Hypothalamus (tissue), 51 donors: ENCODE data around the gene NHSL2.
"Not testable (repeated sequence)": the region's sequence is repeated elsewhere in the genome, so short reads cannot be mapped to it uniquely, and the experiment has no call there.

Source experiments
- DNase-seq, 51 donors: peaks; one replicate each; lab custom pipeline; 2025; lab: John Stamatoyannopoulos, UW

Gene NHSL2

DNA sequence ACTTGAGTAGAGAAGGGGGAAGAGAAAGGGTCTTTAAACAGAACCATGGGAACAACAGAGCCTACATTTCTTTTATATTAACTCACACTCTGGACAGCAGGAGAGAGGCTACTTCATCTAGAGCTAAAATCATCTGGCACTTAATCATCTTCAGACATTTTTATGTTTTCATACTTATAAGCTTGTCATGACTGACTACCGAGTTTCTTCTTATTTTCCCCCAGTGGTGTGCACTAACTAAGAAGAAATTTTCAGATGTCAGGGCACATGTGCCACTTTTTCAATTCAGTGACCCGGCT is 232.9 kb downstream of the NHSL2 start:
- no peak for DNase-seq

DNA sequence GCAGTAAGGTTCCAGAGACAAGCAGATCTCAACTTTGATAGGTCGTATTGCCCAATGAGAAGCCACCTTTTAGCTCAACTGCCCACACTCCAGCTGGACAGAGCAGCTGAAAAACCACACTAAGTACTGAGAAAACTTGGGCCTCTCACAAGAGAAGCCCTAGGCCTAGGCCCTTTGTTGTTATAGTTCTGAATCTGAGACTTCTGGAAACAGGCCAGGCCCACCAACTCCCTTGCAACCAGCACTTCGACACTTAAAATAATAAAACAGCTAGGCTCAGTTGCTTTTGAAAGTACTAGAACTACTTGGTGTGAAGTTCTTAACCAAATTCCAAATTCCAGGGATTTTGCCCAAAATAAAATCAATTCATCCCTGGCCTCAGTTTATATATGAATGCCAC is 234.5 kb downstream of the NHSL2 start:
- DNase-seq, result no peak

GRCh38 chrX:72146527-72146926 is 235.9 kb downstream of the NHSL2 start:
- no peak for DNase-seq

GRCh38 chrX:72158773-72159172 is 248.1 kb downstream of the NHSL2 start:
- DNase-seq, result no peak

DNA sequence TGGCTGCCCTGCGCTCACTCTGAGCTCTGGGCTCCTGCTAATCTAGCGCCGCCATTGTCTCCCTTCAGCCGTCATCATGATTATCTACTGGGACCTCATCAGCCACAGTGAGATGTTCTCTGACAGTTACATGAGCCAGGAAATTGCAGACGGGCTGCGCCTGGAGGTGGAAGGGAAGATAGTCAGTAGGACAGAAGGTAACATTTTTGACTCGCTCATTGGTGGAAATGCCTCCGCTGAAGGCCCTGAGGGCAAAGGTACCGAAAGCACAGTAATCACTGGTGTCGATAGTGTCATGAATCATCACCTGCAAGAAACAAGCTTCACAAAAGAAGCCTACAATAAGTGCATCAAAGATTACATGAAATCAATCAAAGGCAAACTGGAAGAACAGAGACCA is 249.1 kb downstream of the NHSL2 start:
- no peak for DNase-seq

DNA sequence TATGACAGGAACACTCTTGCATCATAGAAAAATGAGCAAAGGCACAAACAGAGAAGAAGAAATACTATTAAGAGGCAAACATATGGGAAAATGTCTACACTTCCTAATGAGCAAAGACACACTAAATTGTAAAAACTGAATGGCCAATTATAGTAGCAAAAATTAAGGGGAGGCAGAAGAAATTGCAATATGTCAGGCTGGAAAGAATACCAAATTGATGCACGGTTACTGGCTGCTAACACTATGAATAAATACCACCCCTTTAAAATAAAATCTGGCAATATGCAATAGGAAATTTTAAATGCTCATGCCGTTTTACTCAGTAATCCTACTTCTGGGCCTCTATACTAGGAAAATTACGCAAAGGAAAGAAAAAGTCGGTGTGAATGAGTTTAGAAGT is 254.9 kb downstream of the NHSL2 start:
- DNase-seq, result no peak

GRCh38 chrX:72169008-72169728 is 258.5 kb downstream of the NHSL2 start:
- no peak for DNase-seq

DNA sequence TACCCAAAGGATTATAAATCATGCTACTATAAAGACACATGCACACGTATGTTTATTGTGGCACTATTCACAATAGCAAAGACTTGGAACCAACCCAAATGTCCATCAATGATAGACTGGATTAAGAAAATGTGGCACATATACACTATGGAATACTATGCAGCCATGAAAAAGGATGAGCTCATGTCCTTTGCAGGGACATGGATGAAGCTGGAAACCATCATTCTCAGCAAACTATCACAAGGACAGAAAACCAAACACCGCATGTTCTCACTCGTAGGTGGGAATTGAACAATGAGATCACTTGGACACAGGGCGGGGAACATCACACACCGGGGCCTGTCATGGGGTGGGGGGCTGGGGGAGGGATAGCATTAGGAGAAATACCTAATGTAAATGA is 265.6 kb downstream of the NHSL2 start:
- DNase-seq, result not testable (repeated sequence)

DNA sequence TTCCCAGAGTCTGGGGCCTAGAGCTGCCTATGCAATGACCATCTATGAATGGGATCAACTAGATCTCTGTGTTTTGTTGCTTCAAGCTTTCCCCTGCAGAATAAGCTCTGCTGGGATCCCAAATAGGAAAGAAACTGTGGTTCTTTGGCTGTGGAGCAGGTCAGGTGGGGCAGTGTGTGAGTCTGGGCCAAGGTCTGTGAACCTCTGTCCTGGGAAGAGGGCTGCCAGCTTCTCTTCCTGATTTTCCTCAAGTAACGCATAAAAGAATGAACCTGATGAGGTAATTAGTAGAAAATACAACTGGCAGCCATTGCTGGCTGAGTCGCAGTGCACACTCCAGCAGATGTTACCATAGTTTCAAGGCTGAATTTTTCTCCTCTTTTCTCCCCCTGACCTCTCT is 266.3 kb downstream of the NHSL2 start:
- peak in 17 of 51 donors; percentile 0 to 22 (median 3) for DNase-seq

DNA sequence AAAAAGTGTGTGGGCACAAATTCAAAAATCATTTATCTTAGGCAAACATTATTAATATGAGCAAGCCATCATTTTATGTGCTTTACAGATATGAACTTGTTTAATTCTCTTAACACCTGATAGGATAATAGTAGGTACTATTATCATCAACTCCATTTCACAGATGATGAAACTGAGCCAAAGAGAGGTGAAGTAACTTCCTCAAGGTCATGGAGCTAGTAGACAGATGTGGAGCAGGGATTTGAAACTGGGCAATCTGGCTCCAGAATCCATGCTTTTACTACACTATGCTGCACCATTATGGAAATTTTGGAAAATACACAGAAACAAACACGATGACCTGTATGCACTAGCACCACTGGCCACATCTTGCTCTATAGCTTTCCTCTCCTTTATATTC is 269.9 kb downstream of the NHSL2 start:
- DNase-seq, result no peak

GRCh38 chrX:72181178-72182125 is 270.8 kb downstream of the NHSL2 start, which contains the start of gene PIN4:
Gene PIN4 (plus strand): TSS chrX:72181757. CDS start chrX:72181786, 29 bp downstream.
- DNase-seq, result peak; percentile 26 to 96 (median 84)

DNA sequence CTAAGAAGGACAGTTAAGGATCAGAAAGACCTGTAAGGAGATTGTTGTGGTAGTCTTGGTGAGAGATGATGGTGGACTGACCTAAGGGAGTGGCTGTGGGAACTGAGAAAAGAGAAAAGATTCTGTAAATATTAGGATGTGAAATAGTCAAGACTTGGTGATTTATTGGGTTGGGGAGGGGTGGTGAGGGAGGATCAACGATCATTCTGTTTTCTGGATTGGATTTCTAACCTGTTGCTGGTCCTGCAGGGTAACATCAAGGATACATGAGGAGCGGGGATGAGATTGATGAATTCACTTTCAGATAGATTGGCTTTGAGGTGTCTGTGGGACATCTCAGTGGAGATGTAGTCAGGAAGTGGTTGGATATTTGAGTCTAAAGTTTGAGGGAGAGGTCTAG is 272.3 kb downstream of the NHSL2 start:
- DNase-seq, result no peak

DNA sequence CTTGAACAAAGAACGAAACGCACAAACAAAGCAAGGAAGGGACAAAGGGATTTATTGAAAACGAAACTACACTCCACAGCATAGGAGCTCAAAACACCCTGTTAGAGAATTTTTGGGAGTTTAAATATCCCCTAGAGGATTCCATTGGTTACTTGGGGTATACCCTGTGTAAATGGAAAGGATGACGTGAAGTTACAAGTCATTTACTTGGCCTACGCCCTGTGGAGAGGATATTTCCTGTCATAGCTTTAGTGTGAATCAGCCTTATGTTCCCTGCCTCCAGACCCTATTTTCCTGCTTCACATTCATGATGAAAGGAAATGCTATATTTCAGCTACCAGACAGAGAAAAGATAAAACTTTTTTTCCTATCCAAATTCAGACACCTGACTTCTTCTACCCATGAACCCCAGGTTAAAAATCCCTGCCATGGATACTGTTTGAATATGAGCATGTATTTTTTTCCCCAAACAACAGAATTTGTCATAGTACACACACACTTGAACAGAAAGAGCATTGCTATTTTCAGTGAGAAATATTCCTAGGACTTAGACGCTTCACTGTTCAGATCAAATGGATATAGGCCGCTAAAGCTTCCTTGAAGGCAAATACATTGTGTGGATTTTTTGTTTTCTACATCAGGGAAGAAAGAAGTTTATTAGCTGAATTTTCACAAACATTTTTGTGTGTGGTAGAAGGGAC is 291.3 kb downstream of the NHSL2 start:
- no peak for DNase-seq
